Ovary (tissue), 3 donors: ENCODE results near the gene DIO1.

Source experiments
- CTCF ChIP-seq, 3 donors: fragments of 450-650 bp in 2 of 3; fragments of 200-600 bp in 1 of 3; IDR thresholded peaks; one replicate each; pipeline versions ENCODE4 v1.5.1 to v1.8.0; 2016 to 2022; ENCODE audit warnings: antibody characterized with exemption in 3 of 3, mild to moderate bottlenecking in 1 of 3
- POLR2A ChIP-seq: fragments of 450-650 bp; IDR thresholded peaks from one replicate; pipeline ENCODE4 v1.6.1; 2017; ENCODE audit warnings: antibody characterized with exemption, mild to moderate bottlenecking, moderate library complexity
- donor health status: DM: no; HTN: no; CAD: no.

GRCh38 chr1:53862507-53862906, 31.5 kb upstream of the DIO1 start:
- TF ChIP-seq CTCF (IDR thresholded peaks at IDR 0.05) (no peak), POLR2A (no peak)
